Caco-2 (cell line): ENCODE measurements around the gene CNPY4. TPM values are rescaled to one million over a fixed set of nuclear protein-coding genes. Genes with fewer than 3 reads are reported as not detected.

Experiments used
- BruUV-seq: library from RNA; stranded (reverse); fragments of 400-500 nt; replicated peaks from 2 replicates; lab custom pipeline; 2021; lab: Mats Ljungman, UMichigan
- CTCF ChIA-PET: fragments of 300-600 bp; sonication (Branson Sonifier 250); formaldehyde crosslinking; loops from one replicate; lab custom pipeline; 2022; ENCODE audit warnings: antibody characterized with exemption; lab: Charles Lee
- POLR2A ChIA-PET: fragments of 300-600 bp; sonication (Branson Sonifier 250); formaldehyde crosslinking; loops from one replicate; lab custom pipeline; 2022; ENCODE audit warnings: antibody characterized with exemption; lab: Charles Lee
- DNase-seq, 2 experiments: peaks; one replicate each; pipeline versions ENCODE4 v3.0.0 to v3.0.0-alpha.2; 2020 to 2022
- H3K27me3 ChIP-seq: replicated peaks from 2 replicates; pipeline ENCODE4 v1.6.0; 2011; ENCODE audit warnings: low read length; ENCODE audit not compliant: control insufficient read depth, insufficient read depth
- H3K36me3 ChIP-seq: 2 replicates; pipeline ENCODE4 v1.5.1; 2011; ENCODE audit warnings: low read length; ENCODE audit not compliant: control insufficient read depth, insufficient read depth
- H3K4me1 ChIP-seq: fragments of 250-450 bp; sonication (Bioruptor Pico); 2 replicates; pipeline ENCODE4 v1.5.1; 2020; ENCODE audit warnings: mild to moderate bottlenecking
- H3K4me3 ChIP-seq: 2 replicates; pipeline ENCODE4 v1.5.1; 2011; ENCODE audit warnings: low read depth, mild to moderate bottlenecking, control low read depth, low read length
- H3K9me3 ChIP-seq: fragments of 250-450 bp; sonication (Bioruptor Pico); 2 replicates; pipeline ENCODE4 v1.5.1; 2020; ENCODE audit warnings: mild to moderate bottlenecking, moderate library complexity
- H3K27ac Mint-ChIP-seq: one replicate; pipeline ENCODE4 v1.8.0; 2022; ENCODE audit warnings: mixed read lengths; ENCODE audit not compliant: unreplicated experiment
- H3K27me3 Mint-ChIP-seq: one replicate; pipeline ENCODE4 v1.8.0; 2022; ENCODE audit warnings: mixed read lengths; ENCODE audit not compliant: insufficient read depth, unreplicated experiment
- H3K36me3 Mint-ChIP-seq: one replicate; pipeline ENCODE4 v1.8.0; 2022; ENCODE audit warnings: mild to moderate bottlenecking, mixed read lengths; ENCODE audit not compliant: insufficient read depth, unreplicated experiment
- H3K4me1 Mint-ChIP-seq: one replicate; pipeline ENCODE4 v1.8.0; 2022; ENCODE audit warnings: low read depth, mixed read lengths; ENCODE audit not compliant: unreplicated experiment
- H3K4me3 Mint-ChIP-seq: one replicate; pipeline ENCODE4 v1.8.0; 2022; ENCODE audit warnings: mild to moderate bottlenecking, moderate library complexity, mixed read lengths; ENCODE audit not compliant: unreplicated experiment
- H3K9me3 Mint-ChIP-seq: one replicate; pipeline ENCODE4 v1.8.0; 2022; ENCODE audit warnings: mixed read lengths; ENCODE audit not compliant: unreplicated experiment
- intact Hi-C: fragments of 100-400 bp; cut with micrococcal nuclease; formaldehyde crosslinking; loops from one replicate; pipeline ENCODE4 v1.10.0; 2022; ENCODE audit not compliant: unreplicated experiment
- total RNA-seq: library from RNA; stranded (reverse); gene quantifications from 2 replicates; pipeline ENCODE4 v1.2.3, GENCODE V29; 2022
- TF ChIP-seq, protein P1 (sequence below), 2 experiments: fragments of 200-600 bp in 1 of 2; IDR thresholded peaks; 1 replicate in 1 of 2; 2 replicates in 1 of 2; pipeline versions ENCODE4 v1.5.1 to v1.8.0; 2011 to 2022; ENCODE audit warnings: antibody characterized with exemption in 1 of 2, control low read depth in 1 of 2, inconsistent platforms in 1 of 2, low read depth in 1 of 2, low read length in 1 of 2, mild to moderate bottlenecking in 1 of 2, moderate library complexity in 1 of 2; ENCODE audit not compliant: insufficient read depth in 1 of 2, severe bottlenecking in 1 of 2, unreplicated experiment in 1 of 2

CNPY4 gene
- total RNA-seq, 1 experiment from 2014 or later = 10.1 TPM

DNA sequence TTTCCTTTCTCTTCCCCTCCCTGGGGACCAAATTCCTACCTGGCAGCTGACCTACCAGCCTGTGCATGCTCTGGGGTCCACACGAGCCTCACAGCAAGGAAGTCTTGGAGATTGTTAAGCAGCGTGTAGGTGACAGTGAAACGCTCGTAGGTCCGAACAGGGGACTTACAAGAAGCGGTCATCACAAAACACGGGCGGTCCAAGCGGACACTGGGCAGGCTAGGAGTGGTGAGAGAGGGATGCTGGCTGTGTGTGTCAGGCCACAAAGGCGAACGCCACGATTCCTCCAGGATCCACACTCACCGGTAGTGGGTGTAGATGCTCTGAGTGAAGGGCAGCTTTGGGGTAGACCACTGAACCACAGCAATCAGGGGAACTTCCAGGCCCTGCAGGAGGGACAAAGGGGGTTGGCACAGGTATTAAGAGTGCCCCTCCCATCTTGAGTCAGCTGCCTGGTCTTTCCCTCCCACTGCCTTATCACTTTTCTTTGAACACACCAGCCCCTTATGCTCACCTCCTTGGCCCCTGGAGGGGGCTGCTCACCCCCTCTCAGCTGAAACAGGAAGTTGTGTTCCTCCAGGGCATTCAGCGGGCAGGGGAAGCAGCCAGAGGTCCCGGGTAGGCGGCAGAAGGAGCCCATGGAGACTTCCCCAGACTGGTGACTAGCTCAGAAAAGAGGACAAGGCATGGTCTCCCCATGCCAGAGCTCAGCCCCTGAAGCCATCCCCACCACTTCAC, 37.1 kb downstream of the CNPY4 start:
- peaks cover 79% of the 10 kb centered on the region for H3K36me3 Mint-ChIP-seq
- POLR2A ChIA-PET = interaction anchor here (0.8 kb wide), 1 partner anchor 115 kb away, joined by 3 read pairs; no protein-coding TSS in a partner anchor

DNA sequence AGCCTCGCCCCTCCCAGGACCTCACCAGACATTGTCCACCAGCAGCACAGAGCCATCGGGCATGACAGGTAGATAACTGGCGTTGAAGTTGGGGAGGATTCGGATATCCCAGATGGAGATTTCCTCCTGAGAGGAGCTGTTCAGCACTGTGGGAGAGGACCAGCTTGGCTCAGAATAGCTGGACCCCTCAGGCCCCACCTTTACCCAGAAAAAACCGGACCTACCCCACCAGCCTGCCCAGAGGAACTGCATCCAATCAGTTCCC, 37.6 kb downstream of the CNPY4 start:
- ChIA-PET POLR2A (interaction anchor here (0.8 to 1.4 kb wide), 3 partner anchors 8 to 115 kb away, joined by 3 to 7 read pairs (median 5); partner anchors contain the start of genes GAL3ST4 and LAMTOR4), CTCF (interaction anchor here (0.6 kb wide), 1 partner anchor 10 kb away, joined by 3 read pairs; no protein-coding TSS in a partner anchor)
- Histone ChIP-seq H3K4me1 (peaks cover 18% of the 10 kb centered on the region), H3K9me3 (no peaks in the 10 kb centered on the region), H3K4me3 (no peak overlapping the region), H3K36me3 (no peaks in the 10 kb centered on the region; the same call in 1 of the 2 replicates), H3K27me3 (no peaks in the 10 kb centered on the region)
- Mint-ChIP-seq H3K9me3 (no peaks in the 10 kb centered on the region), H3K4me3 (peak overlapping the region; percentile 79), H3K36me3 (peaks cover 74% of the 10 kb centered on the region), H3K4me1 (peaks cover 15% of the 10 kb centered on the region), H3K27ac (peak overlapping the region; percentile 90), H3K27me3 (no peaks in the 10 kb centered on the region)
- intact Hi-C loops = no loop called here
- no peak for DNase-seq
- TF ChIP-seq, protein P1, sequence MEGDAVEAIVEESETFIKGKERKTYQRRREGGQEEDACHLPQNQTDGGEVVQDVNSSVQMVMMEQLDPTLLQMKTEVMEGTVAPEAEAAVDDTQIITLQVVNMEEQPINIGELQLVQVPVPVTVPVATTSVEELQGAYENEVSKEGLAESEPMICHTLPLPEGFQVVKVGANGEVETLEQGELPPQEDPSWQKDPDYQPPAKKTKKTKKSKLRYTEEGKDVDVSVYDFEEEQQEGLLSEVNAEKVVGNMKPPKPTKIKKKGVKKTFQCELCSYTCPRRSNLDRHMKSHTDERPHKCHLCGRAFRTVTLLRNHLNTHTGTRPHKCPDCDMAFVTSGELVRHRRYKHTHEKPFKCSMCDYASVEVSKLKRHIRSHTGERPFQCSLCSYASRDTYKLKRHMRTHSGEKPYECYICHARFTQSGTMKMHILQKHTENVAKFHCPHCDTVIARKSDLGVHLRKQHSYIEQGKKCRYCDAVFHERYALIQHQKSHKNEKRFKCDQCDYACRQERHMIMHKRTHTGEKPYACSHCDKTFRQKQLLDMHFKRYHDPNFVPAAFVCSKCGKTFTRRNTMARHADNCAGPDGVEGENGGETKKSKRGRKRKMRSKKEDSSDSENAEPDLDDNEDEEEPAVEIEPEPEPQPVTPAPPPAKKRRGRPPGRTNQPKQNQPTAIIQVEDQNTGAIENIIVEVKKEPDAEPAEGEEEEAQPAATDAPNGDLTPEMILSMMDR (IDR thresholded peaks at IDR 0.05; ENCODE audit: insufficient read depth in 1 of 2, low read depth in 1 of 2, low read length in 1 of 2, severe bottlenecking in 1 of 2, unreplicated experiment in 1 of 2) = no peak
- no TSS peak for BruUV-seq

More for the DNA sequence above, 37.1 kb downstream of the CNPY4 start:
- Histone ChIP-seq H3K27me3 (no peaks in the 10 kb centered on the region), H3K36me3 (no peaks in the 10 kb centered on the region; the same call in 1 of the 2 replicates), H3K9me3 (no peaks in the 10 kb centered on the region), H3K4me3 (no peak overlapping the region), H3K4me1 (peaks cover 18% of the 10 kb centered on the region)
- H3K27me3 Mint-ChIP-seq = no peaks in the 10 kb centered on the region
- DNase-seq = no peak
- H3K4me1 Mint-ChIP-seq = peaks cover 15% of the 10 kb centered on the region
- intact Hi-C loops = no loop called here
- peak overlapping the region; percentile 90 for H3K27ac Mint-ChIP-seq
- TF ChIP-seq, protein P1 (IDR thresholded peaks at IDR 0.05; ENCODE audit: insufficient read depth in 1 of 2, low read depth in 1 of 2, low read length in 1 of 2, severe bottlenecking in 1 of 2, unreplicated experiment in 1 of 2) = no peak
- H3K9me3 Mint-ChIP-seq = no peaks in the 10 kb centered on the region
- no TSS peak for BruUV-seq
- H3K4me3 Mint-ChIP-seq = peak overlapping the region; percentile 79
- CTCF ChIA-PET = no interaction called here

DNA sequence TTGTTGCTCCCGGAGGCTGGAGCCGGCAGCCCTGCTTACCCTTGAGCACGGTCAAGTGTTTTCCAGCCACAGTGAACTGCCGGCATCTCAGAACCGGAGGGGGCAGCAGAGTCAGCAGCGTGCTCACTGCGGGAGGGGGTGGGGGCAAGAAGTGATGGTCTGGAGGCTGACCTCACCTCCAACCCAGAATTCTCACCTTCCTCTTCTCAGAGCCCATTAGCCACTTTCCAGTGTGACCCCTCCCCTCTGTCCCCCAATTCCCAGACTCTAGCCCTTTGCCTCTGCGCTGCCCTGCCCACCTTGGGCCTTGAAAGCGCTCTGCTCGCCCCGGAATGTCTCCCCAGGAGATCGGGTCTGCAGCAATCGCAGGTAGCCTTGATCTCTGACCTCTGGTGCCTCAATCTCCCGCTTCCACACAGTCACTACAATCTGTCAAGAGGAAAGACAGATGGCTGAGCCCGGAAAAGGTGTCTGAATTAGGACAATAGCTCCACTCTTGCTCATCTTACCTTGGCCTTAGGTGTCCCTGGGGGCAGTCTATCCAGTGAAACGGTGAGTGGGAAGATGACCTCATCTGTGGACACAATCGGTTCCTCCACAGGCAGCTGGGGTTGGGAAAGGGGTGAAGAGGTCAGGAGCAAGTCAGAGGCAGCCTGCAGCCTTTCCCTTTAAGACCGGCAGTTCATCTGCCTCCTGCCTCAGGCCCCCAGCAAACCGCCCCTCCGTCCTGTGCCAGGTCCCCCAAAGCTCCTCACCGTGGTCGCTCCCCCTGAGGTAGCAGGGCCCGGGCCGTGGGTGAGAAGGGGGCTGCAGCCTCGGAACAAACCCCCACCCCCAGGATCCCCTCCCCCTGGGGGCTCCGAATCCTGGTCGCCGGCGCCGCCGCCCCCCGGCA, 38.1 kb downstream of the CNPY4 start:
- Mint-ChIP-seq H3K27ac (peak overlapping the region; percentile 90), H3K4me1 (peaks cover 17% of the 10 kb centered on the region), H3K4me3 (peak overlapping the region; percentile 79), H3K9me3 (no peaks in the 10 kb centered on the region), H3K36me3 (peaks cover 69% of the 10 kb centered on the region), H3K27me3 (no peaks in the 10 kb centered on the region)
- Histone ChIP-seq H3K4me3 (peak overlapping the region; percentile 87), H3K27me3 (no peaks in the 10 kb centered on the region), H3K9me3 (no peaks in the 10 kb centered on the region), H3K36me3 (no peaks in the 10 kb centered on the region; the same call in 1 of the 2 replicates), H3K4me1 (peaks cover 18% of the 10 kb centered on the region)
- TF ChIP-seq, protein P1 (IDR thresholded peaks at IDR 0.05; ENCODE audit: insufficient read depth in 1 of 2, low read depth in 1 of 2, low read length in 1 of 2, severe bottlenecking in 1 of 2, unreplicated experiment in 1 of 2) = no peak
- ChIA-PET POLR2A (interaction anchor here (0.9 to 1.4 kb wide), 3 partner anchors 9 to 20 kb away, joined by 4 to 7 read pairs (median 5); partner anchors contain the start of genes GAL3ST4, GPC2, LAMTOR4 and STAG3), CTCF (interaction anchor here (0.6 kb wide), 1 partner anchor 10 kb away, joined by 3 read pairs; no protein-coding TSS in a partner anchor)
- TSS peak; percentile 39 for BruUV-seq
- peak; percentile 75 to 82 for DNase-seq
- intact Hi-C loops = loop anchor here (1.0 kb wide), 1 partner anchor 9 kb away; the partner anchor contains the start of gene LAMTOR4
